Fibroblast of skin of right quadriceps (primary cell): ENCODE results near the gene GINS2.

Experiments used
- DNase-seq: peaks from one replicate; pipeline ENCODE4 v3.0.0-alpha.2; 2013

Gene GINS2

DNA sequence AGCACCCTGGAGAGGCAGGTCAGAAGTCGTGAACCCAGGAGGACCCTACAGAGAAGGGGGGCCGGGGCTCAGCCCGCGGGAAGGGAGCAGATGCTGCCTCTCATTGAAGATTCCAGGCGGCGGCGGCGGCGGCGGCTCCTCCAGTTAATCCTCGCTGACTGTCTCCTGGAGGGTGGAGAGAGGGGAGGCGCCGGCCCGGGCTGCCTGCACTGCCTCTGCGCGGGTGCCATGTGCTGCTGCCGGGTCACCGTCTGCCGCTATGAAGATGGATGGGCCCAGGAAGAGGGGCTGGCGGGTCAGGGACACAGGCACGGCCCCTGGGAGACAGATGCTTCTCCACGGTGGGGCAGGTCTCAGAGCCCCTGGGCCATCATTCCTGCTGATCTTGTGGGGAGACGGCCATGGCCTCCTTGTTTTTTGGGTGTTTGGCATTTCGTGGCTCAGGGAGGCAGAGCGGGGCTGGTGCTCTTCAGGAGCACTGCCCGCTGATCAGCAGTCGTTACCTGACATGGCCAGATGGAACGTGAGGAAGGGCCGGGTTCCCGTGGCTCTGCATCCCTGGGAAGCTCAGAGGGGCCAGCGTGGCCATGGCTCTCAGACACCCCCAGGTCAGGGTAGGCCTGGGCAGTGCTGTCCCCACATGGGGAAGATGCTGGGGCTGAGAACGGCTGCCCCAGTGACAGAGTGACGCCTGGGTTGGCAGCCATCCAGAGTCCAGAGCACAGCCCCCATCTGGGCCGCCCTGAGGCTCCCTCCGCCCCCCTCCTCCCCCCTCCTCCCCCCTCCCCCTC lies 36.1 kb downstream of the GINS2 start:
- peak; percentile 80 for DNase-seq

DNA sequence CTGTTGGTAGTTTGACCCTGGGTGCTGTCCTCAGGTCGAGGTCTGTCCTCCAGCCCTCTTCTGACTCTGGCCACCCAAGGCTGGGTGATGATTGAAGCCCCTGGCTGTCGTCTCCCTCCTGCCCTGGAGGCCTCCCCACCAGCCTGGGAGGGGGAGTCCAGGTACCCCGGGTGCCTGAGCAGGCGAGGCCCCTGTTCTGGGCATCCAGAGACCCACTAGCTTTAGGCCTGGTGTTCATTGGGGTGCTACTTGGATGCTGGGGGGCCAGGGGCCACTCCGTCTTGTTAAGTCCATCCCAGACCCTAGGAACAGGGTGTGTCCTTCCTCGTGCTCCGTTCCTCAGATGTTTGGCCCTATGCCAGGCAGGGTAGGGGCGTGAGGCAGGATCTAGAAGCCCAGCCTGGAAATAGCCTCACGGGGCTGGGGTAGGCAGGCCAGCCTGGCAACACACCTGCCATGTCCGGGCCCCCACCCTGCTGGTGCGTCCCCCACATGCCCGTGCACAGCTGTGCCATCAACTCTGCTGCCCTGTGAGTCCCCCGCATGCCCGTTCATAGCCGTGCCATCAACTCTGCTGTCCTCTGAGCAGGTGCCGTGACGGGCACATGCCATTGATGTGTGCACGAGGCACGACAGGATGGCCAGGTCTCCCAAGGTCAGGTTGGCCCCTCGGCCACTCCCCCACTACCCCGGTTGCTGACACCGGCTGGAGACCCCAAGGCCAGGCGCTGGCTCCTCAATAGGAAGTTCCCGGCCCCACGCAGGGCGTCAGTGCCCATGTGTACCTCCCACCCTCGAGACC lies 36.9 kb downstream of the GINS2 start:
- peak; percentile 31 for DNase-seq

DNA sequence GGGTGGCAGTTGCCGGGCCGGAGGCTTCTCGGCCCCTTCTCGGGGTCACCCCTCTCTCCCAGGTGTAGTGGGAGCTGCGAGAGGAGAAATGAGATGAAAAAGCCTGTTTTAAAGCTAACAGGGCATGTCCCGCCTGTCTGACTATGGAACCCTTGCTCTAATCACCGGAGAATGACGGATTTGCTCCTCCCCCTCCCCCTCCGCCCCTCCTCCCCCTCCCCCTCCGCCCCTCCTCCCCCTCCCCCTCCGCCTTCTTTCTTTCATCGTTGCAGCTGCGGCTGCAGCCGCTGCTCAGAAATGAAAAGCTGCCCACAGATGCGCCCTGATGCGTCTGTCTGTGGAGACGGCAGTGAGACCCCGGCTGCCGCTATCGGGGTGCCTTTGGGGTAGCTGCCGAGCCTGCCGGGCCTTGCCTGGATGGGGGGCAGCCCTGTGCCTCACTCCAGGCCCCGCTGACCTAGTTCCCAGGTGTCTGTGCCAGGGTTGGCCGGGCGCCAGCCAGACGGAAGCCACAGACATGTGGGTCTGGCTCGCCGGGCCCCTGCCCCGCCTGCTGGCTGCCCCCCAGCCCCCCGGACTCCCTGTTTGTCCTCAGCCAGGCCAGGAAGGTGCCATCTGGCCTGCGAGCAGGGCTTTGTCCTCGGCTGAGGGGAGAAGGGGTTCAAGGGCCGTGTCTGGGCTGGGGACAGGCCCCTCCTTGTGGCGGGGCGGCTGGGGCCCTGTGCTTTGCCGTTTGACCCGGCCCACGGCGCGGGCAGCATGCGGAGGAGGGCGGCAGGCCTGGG lies 37.7 kb downstream of the GINS2 start:
- DNase-seq: peak; percentile 44

DNA sequence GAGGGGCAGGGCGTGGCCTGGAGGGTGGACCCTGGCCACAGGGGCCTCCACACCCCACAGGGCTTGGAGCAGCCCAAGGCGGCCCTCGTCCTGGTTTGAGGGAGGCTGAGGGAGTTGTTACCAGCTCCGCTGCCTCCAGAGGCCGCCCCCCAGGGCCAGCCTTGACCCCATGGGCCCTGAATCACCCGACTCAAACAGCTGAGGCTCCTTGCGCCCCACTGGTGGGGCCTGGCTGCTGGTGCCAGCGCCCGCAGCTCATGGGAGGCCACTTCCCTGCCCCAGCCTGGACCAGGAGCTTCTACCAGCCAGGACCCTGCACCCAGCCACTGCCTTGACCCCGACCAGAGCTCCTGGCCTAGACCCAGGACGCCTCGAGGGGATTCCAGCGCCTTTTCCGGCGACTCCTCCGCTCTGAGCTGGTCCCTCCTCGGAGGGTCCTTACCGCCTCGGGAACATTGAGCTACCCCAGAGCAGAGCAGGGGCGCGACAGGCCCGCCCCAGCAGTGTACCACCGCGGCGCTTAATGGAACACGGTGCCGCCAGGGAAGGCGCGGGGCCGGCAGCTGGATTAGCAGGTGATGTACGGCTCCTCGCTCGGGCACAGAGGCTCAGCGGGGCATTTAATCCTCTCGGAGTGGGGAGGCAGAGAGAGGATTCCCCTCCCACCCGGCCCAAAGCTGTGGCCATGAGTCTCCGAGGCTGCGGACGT lies 38.5 kb downstream of the GINS2 start:
- DNase-seq: no peak

DNA sequence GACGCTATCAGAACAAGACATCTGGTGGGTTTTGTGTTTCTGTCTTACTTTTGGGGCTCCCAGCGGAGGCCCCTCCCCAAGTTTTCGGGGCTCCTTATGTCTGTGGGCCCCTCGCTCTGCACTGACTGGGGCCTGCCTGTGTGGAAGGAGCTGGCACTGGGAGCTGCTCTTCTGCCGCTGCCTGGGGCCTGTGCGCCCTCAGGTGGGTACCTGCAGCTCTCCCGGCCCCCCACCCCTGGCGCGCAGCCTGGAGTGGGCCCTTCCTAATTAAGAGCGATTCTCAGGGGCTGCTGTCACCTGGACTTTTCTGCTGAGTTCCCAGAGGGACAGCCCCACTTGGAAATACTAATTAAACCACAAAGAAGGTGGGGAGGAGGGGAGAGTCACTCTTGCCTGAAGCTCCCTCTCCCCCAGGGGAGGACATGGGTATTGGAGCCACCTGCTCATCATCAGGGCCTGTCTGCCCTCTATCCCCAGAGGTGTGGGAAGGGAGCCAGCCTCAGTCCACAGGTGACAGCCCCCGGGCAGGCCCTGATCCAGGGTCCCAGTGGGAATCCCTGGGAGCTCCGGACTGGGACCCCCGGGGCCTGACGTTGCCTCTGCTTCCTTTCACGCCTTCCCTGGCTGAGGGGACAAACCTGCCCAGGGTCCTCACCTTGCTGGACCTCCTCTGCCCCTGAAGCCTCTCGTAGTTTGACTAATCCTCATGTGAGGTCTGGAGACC lies 39.2 kb downstream of the GINS2 start:
- DNase-seq: no peak

DNA sequence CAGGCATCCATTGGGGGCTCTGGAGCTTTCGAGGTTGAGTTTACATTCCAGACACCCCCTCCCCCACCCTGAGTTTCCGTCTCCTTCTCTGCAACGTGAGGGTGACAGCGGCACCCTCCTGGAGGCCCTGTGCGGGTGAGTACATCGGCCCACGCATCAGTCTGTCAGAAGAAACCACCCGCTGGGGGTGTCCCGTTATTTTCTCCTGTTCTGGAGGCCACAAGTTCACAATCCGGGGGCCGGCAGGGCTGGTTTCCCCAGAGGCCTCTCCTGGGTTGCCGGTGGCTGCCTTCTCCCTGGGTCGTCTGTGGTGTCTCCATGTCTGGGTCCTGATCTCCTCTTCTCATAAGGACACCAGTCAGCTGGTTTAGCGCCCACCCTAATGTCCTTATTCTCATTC lies 39.9 kb downstream of the GINS2 start:
- peak; percentile 32 for DNase-seq

DNA sequence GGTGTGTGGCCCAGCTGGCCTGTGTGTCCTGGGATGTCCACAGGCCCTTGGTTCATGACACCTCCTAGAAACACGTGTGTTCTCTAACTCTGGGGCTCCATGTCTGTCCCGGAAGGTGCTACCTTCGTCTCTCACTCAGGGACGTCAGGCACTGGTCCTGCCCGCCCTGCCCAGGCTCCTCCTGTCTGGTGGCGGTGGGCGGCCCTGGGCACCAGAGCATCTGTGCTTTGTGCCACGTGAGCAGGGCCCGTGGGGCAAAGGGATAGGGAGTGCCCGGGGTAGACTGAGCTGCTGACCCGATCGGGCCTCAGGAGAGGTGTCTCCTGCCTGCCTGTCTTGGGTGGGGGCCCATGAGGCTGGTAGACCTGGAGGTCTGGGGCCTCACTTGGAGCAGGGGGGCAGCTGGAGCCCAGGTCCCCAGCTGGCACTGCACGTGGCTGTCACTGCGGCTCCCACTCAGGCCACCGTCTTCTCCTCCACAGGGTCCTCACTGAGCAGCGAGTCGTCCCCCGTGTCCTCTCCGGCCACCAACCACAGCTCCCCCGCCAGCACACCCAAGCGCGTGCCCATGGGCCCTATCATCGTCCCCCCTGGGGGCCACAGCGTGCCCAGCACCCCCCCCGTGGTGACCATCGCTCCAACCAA lies 40.6 kb downstream of the GINS2 start:
- DNase-seq: no peak

DNA sequence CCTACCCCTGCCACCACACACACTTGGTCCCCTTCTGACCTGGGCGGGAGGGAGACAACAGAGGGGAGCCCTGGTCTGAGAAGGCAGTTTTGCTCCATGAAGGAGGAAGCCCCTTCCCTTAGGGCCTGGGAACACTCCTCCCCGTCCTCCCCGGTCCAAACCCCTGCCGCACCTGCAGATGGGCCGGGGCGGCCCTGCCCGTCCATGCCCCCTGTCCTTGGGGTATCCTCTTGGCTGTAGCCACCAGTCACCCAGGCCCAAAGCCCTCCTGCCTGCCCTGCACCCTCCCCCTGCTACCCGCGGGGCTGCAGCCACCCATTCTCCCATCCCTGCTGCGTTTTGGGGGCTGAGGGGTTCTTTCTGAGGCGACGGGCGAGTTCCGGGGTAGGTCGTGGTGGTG lies 41.8 kb downstream of the GINS2 start:
- no peak for DNase-seq

DNA sequence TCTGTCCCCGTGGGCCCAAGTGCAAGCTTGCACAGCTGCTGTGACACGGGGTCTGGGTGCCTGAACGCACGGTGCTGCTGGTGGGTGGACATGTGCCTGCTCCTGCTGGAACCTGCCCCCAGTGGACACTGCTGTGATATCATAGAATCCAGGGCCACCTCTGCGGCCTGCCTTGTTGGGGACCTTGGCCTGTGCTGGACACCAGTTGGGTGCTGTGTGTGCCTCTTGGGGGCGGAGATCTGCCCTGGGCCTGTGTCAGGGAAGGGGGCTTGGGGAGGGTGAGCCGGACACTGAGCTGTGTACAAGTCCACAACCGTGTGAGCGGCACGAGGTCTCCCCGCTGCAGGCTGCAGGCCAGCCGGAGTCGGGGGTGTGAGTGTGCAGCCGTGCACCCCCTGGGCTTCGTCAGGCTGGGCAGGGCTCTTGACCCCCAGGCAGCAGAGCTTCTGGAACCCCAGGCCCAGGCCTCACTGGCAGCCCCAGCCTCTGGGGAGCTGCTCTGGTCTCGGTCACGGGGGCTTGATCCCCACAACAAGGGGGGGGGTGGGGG lies 42.3 kb downstream of the GINS2 start:
- no peak for DNase-seq

DNA sequence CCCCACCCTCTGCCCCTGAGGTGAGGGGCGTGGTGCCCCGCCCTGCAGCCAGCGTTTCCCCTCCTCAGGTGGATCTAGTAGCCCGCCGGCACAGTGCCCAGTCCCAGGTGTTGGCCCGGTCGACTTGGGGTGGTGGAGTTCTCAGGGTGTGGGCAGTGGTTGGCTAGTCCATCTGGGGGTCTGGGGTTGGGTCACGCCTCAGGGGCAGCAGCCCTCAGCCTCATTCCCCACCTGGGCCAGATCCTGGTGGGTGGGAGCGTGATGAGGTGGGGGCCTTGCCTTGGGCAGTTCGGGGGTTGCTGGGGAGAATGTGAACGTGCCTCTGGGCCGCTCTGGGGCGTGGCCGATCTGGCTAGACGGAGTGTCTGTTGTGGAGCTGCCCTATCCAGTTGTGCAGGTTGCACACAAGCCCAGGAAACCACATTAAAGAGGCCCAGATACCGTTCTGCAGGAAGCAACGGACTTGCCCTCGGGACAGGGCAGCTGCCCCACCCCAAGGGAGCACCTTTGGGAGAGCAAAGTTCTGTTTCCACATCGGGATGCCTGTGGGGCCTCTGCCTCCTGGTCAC lies 43.6 kb downstream of the GINS2 start:
- no peak for DNase-seq

DNA sequence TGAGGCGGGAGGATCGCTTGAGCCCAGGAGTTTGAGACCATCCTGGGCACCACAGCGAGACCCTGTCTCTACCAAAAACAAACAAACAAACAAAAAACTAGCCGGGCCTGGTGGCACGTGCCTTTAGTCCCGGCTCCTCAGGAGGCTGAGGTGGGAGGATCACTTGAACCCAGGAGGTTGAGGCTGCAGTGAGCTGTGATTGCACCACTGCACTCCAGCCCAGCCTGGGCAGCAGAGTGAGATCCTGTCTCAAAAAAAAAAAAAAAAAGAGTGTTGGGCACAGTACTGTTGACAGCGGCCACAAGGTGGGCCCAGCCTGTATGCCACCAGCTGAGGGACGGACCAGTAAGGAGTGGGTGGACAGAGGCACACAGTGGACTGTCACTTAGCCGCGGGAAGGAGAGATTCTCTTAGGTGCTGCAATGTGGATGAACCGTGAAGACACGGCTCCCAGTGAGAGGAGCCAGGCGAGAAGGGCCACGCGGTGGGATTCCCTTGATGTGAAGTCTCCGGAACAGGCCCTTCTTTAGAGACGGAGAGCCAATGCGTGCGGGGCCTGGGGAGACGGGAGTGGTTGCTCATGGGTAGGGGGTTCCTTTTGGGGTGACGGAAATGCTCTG lies 44.6 kb downstream of the GINS2 start:
- DNase-seq: no peak

DNA sequence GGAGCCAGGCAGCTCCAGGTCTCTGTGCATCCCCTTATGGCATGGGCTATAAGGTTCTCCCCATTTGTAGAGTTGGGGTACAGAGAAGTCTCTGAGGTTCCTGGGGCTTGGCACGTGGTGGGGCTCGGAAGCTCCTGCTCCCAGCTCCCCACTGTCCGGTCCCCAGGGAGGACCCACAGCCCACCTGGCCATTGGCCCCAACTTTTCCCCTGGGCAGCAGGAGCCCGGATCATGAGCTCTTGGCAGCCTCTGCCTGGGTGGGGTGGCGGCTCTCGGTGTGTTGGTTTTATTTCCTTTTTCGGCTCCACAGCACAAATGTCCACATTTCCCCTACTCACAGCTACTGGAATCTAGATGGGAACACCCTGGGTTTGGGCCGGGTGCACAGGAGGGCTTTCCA lies 45.1 kb downstream of the GINS2 start:
- no peak for DNase-seq

DNA sequence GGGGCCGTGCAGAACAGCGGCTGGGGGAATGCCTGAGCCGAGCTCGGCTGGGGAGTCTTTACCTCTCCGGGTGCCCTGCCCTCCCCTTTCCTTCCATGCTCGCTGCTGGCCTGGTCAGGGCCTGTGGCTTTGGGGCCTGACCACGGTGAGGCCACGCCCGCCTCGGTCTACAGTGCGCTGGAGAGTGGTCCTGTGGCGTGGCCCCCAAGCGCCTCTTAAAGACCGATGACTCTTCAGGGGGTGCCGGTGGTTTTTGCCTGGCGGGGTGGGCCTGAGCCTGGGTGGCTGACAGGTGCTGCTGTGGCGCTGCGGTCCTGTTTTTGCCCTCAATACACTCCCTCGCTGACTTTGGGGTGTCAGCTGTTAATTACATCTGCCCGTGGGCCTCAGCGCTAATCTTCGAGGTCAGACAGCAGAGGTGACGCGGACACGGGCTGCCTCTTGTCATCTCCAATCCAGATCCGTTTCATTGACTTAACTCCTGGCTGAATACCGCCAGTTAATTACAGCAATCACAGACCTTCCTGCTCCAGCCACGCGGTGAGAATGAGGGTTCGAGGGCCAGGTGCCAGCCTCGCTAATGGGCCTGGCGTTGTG lies 45.9 kb downstream of the GINS2 start:
- no peak for DNase-seq

DNA sequence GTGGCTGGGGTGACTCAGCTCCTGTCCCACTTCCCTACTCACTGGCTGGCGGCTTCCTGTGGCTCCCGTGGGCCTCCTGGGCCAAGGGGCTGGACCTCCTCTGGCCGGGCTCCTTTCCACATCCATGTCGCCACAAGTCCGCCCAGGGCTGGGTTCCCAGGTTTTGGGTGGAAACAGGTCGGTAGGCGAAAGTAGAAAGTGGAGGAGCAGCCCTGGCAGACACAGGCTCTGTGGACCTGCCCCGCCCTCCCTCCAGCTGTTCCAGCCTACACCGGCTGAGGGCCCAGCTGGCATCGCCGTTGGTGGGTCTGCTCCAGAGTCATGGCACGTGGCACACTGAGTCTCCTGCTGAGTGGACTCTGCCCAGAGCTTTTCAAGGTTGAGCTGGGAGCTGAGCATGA lies 47.0 kb downstream of the GINS2 start:
- no peak for DNase-seq

DNA sequence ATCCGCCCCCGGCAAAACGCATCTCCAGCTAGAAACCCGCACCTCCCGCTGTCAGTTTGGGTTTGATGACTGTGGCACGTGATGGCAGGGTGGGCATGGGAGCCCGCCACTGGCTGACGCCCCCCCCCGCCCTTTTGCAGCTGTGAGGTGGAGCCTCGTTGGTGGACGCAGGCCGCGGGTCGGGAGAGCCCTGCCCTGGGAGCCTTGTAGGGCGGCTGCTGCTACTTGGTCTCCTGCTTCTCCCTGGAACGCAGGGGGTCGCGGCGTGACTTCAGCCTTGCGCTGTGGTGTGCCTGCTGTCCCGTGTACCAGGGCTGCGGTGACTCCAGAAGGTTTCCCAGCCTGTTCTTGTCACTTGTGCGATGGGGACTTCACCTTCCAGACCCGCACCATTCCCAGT lies 47.4 kb downstream of the GINS2 start:
- DNase-seq: no peak

DNA sequence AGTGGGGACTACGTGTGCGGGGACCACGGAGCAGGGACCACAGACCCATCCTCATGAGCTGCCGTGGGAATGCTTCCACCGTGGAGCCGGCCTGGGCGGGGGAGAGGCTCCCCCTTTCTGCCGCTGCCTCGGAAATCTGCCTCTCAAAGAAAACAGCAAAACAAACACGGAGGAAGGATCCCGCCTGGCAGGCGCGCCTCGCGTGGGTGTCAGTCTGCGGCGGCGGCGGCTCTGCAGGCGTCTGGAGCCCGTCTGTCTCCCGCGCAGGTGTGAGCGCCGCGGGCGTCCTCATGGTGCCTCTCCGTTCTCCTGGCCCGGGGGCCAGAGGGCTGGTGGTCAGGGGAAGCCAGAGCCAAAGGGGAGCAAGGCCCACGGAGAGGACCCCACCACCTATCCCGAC lies 48.2 kb downstream of the GINS2 start:
- DNase-seq: no peak

DNA sequence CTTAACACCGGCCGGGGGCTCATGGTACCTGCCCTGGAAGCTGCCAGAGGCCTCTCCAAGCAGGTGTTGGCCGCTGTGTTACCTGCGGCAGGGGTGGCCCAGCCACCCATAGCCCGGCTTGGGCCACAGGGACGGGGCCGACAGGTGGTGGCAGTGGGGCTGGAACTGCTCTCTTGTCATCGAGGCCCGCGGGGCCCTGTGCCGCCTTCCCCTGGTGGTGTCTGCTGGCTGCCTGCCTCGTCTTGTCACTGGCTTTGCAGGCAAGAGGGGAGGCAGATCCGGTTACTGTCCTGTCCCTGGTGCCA lies 48.5 kb downstream of the GINS2 start:
- DNase-seq: no peak

DNA sequence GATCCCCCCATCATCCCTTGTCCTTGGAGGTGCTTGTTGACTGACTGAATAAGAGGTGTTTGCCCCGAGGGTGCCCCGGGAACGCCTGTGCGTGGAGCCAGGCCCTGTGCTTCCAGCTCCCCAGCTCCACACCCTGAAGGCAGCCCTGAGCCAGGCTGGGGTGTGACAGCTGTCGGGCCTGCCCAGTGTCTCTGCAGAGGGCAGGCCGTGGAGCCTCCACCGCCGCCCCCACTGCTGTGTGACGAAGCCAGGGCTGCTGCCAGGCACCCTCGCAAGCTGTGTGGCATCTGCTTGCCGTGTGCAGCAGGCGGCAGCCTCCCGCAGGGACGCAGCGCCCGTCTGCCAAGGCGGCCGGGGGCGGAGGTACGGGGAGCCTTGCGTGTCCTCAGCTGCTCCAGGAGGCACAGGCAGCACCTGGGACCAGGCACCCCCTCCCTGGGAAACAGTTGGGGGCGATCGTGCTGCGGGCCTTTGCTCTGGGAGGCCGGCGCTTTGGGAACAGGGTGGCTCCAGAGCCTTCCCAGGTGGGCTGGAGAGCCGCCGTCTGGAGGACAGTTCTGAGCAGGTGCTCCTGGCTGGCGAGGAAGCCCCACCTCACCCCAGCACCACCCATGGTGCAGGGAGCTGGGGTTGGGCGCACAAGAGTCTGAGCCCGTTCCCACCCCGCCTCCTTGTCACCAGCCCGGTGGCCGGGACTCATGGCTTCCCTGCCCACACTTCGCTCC lies 49.1 kb downstream of the GINS2 start:
- DNase-seq: no peak

DNA sequence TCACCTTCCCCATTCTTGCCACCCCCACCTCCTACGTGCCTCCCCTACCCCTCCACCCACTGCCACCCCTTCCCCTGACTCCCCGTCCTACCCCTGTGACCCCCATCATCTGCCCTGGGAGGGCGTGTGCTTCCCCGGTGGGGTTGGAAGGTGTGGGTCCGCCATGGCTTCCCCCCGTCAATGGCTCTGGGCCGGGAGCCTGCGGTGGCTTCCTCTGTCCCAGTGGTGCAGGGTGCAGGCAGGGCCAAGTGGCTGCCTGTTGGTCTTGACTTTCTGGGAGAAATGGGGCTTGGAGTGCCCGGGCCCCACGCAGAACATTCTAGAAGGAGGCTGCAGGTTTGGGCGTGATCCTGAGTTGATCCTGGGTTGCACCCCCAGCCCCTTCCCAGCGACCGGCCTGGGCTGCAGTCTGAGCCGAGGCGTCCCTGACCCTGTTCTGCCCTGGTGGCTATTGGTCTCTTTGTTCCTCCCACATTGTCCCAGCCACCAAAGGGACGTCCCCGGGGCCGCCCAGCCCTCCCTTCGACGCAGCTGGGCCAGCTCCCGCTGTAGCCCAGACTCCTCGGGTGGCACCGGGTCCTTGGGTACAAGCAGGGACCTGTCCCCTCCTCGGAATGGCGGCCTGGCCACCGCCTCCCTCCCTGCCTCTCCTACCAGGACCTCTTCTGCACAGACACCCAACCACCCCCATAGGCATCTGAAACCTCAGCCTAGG lies 49.9 kb downstream of the GINS2 start:
- DNase-seq: no peak
